Measurements from ENCODE around the gene SF3A2. TPM values are rescaled to one million over a fixed set of nuclear protein-coding genes. Genes with fewer than 3 reads are reported as not detected.
"Not testable (repeated sequence)": the region's sequence is repeated elsewhere in the genome, so short reads cannot be mapped to it uniquely, and the experiment has no call there.

SF3A2 gene
- total RNA-seq, 1 donor, result 27.9 TPM

GRCh38 chr19:2197270-2197669 is 39.4 kb upstream of the SF3A2 start:
- Histone ChIP-seq H3K27me3 (ENCODE audit: insufficient read depth, low read length) (no peaks in the 10 kb centered on the region), H3K9me3 (ENCODE audit: low read depth, low read length) (no peaks in the 10 kb centered on the region), H2AFZ (ENCODE audit: low read length) (no peak overlapping the region), H3K79me2 (ENCODE audit: insufficient read depth, low read length) (peaks cover 98% of the 10 kb centered on the region), H3K4me1 (ENCODE audit: insufficient read depth, low read length) (peaks cover 4% of the 10 kb centered on the region), H3K27ac (ENCODE audit: low read depth, low read length) (no peak overlapping the region), H3K4me3 (ENCODE audit: insufficient read depth, low read length) (no peak overlapping the region), H3K36me3 (ENCODE audit: insufficient read depth, low read length) (peaks cover 44% of the 10 kb centered on the region), H4K20me1 (ENCODE audit: insufficient read depth, low read length) (peaks cover 44% of the 10 kb centered on the region), H3K4me2 (ENCODE audit: insufficient read depth, low read length) (no peak overlapping the region)
- DNase-seq (ENCODE audit: insufficient read length, low spot score, missing footprints), result no peak
- no peak for TF ChIP-seq CTCF (IDR thresholded peaks at IDR 0.05; ENCODE audit: extremely low read depth, low read depth, low read length)

GRCh38 chr19:2198317-2198716 is 38.3 kb upstream of the SF3A2 start:
- no peak for TF ChIP-seq CTCF (IDR thresholded peaks at IDR 0.05; ENCODE audit: extremely low read depth, low read depth, low read length)
- Histone ChIP-seq H3K9me3 (ENCODE audit: low read depth, low read length) (no peaks in the 10 kb centered on the region), H3K36me3 (ENCODE audit: insufficient read depth, low read length) (peaks cover 49% of the 10 kb centered on the region), H3K4me3 (ENCODE audit: insufficient read depth, low read length) (no peak overlapping the region), H2AFZ (ENCODE audit: low read length) (no peak overlapping the region), H3K4me2 (ENCODE audit: insufficient read depth, low read length) (no peak overlapping the region), H4K20me1 (ENCODE audit: insufficient read depth, low read length) (peaks cover 39% of the 10 kb centered on the region), H3K4me1 (ENCODE audit: insufficient read depth, low read length) (peaks cover 4% of the 10 kb centered on the region), H3K79me2 (ENCODE audit: insufficient read depth, low read length) (peaks cover 97% of the 10 kb centered on the region), H3K27me3 (ENCODE audit: insufficient read depth, low read length) (no peaks in the 10 kb centered on the region), H3K27ac (ENCODE audit: low read depth, low read length) (no peak overlapping the region)
- DNase-seq (ENCODE audit: insufficient read length, low spot score, missing footprints), result no peak

- peaks cover 4% of the 10 kb centered on the region for H3K4me1 ChIP-seq (ENCODE audit: insufficient read depth, low read length)
- peak; percentile 49 for TF ChIP-seq CTCF (IDR thresholded peaks at IDR 0.05; ENCODE audit: extremely low read depth, low read depth, low read length)
- H3K4me2 ChIP-seq (ENCODE audit: insufficient read depth, low read length), result no peak overlapping the region
- H3K36me3 ChIP-seq (ENCODE audit: insufficient read depth, low read length), result peaks cover 51% of the 10 kb centered on the region
- H4K20me1 ChIP-seq (ENCODE audit: insufficient read depth, low read length), result peaks cover 39% of the 10 kb centered on the region
- no peak overlapping the region for H2AFZ ChIP-seq (ENCODE audit: low read length)
- peak; percentile 95 for DNase-seq (ENCODE audit: insufficient read length, low spot score, missing footprints)
- H3K9me3 ChIP-seq (ENCODE audit: low read depth, low read length), result no peaks in the 10 kb centered on the region
- no peaks in the 10 kb centered on the region for H3K27me3 ChIP-seq (ENCODE audit: insufficient read depth, low read length)
- no peak overlapping the region for H3K4me3 ChIP-seq (ENCODE audit: insufficient read depth, low read length)
- H3K27ac ChIP-seq (ENCODE audit: low read depth, low read length), result no peak overlapping the region
- peaks cover 99% of the 10 kb centered on the region for H3K79me2 ChIP-seq (ENCODE audit: insufficient read depth, low read length)
Observed at GRCh38 chr19:2199215-2199614, 37.4 kb upstream of the SF3A2 start.

DNA sequence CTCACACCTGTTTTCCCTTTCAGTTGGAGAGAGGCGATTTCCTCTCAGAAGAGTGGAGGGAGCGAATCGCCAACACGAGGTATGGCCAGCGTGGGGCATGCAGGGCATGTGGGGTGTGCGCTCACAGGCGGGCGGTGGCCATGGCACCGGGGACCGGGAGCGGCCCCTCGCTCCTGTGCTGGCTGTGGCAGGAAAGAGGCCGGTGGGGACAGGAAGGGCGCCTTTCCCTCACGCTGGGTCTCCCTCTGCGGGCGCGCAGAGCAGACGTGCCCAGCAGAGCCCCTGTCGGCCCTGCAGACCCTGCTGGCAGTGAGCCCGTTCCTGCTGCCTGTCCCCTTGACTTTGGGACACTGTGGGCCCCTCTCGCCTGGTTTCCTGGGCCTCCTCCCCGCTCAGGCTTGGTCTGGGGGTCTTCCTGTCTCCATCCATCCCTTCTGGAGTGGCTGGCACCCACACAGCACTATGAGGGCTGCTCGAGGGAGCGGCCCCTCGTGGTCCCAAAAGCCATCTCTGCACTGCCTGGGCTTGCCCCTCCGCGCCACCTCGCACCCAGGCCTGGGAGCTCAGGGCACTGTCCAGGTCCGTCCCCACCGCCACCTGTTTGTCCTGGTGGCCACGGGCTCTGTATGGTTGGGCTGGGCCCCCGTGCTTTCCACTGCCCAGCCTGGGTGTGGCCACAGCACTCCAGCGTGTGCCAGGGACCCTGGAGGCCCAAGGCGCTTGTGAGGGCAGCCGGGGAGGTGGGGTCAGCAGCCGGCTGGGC is 36.6 kb upstream of the SF3A2 start:
- peaks cover 43% of the 10 kb centered on the region for H4K20me1 ChIP-seq (ENCODE audit: insufficient read depth, low read length)
- H3K27ac ChIP-seq (ENCODE audit: low read depth, low read length), result no peak overlapping the region
- no peak overlapping the region for H3K4me2 ChIP-seq (ENCODE audit: insufficient read depth, low read length)
- peaks cover 49% of the 10 kb centered on the region for H3K36me3 ChIP-seq (ENCODE audit: insufficient read depth, low read length)
- no peak for TF ChIP-seq CTCF (IDR thresholded peaks at IDR 0.05; ENCODE audit: extremely low read depth, low read depth, low read length)
- no peak for DNase-seq (ENCODE audit: insufficient read length, low spot score, missing footprints)
- no peak overlapping the region for H2AFZ ChIP-seq (ENCODE audit: low read length)
- H3K79me2 ChIP-seq (ENCODE audit: insufficient read depth, low read length), result peaks cover 96% of the 10 kb centered on the region
- H3K9me3 ChIP-seq (ENCODE audit: low read depth, low read length), result no peaks in the 10 kb centered on the region
- peaks cover 4% of the 10 kb centered on the region for H3K4me1 ChIP-seq (ENCODE audit: insufficient read depth, low read length)
- H3K27me3 ChIP-seq (ENCODE audit: insufficient read depth, low read length), result no peaks in the 10 kb centered on the region
- no peak overlapping the region for H3K4me3 ChIP-seq (ENCODE audit: insufficient read depth, low read length)

DNA sequence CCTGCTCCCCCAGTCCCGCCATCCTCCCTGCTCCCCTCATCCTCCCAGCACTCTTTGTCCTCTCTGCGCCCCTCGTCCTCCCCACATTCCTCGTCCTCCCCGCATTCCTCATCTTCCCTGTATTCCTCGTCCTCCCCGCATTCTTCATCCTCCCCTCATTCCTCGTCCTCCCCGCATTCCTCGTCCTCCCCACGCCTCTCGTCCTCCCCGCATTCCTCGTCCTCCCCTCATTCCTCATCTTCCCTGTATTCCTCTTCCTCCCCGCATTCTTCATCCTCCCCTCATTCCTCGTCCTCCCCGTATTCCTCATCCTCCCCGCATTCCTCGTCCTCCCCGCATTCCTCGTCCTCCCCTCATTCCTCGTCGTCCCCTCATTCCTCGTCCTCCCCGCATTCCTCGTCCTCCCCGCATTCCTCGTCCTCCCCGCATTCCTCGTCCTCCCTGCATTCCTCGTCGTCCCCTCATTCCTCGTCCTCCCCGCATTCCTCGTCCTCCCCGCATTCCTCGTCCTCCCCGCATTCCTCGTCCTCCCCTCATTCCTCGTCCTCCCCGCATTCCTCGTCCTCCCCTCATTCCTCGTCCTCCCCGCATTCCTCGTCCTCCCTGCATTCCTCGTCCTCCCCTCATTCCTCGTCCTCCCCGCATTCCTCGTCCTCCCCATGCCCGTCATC is 35.9 kb upstream of the SF3A2 start:
- peaks cover 46% of the 10 kb centered on the region for H4K20me1 ChIP-seq (ENCODE audit: insufficient read depth, low read length)
- not testable (repeated sequence) for H3K27me3 ChIP-seq (ENCODE audit: insufficient read depth, low read length); H3K4me3 ChIP-seq (ENCODE audit: insufficient read depth, low read length); DNase-seq (ENCODE audit: insufficient read length, low spot score, missing footprints); H3K4me1 ChIP-seq (ENCODE audit: insufficient read depth, low read length); H3K9me3 ChIP-seq (ENCODE audit: low read depth, low read length); H2AFZ ChIP-seq (ENCODE audit: low read length); H3K4me2 ChIP-seq (ENCODE audit: insufficient read depth, low read length); H3K27ac ChIP-seq (ENCODE audit: low read depth, low read length)
- peaks cover 94% of the 10 kb centered on the region for H3K79me2 ChIP-seq (ENCODE audit: insufficient read depth, low read length)
- H3K36me3 ChIP-seq (ENCODE audit: insufficient read depth, low read length), result peaks cover 50% of the 10 kb centered on the region

Data from osteoblast (primary cell).